Erythroblast (primary cell): Measurements from ENCODE around the gene ZIC5.

Source experiments
- GATA1 ChIP-seq: IDR thresholded peaks from 2 replicates; pipeline ENCODE4 v1.6.1; 2011; ENCODE audit warnings: low read depth, mild to moderate bottlenecking, control low read depth, low read length, moderate library complexity
- POLR2A ChIP-seq: IDR thresholded peaks from 2 replicates; pipeline ENCODE4 v1.6.1; 2011; ENCODE audit warnings: mild to moderate bottlenecking, low read length

GRCh38 chr13:99973163-99973807 is 1.7 kb upstream of the ZIC5 start:
- TF ChIP-seq POLR2A (no peak), GATA1 (no peak)
